GM23338 (cell line): ENCODE data around the gene MC3R. TPM values are rescaled to one million over a fixed set of nuclear protein-coding genes. Genes with fewer than 3 reads are reported as not detected.

Experiments used
- ATAC-seq: fragments of 200-7000 bp; cut with Tn5 transposase; 3 replicates; pipeline ENCODE4 v1.9.1; 2020
- DNase-seq: peaks from one replicate; pipeline ENCODE4 v3.0.0-alpha.2; 2015; ENCODE audit warnings: low spot score
- H2AFZ ChIP-seq: fragments of 200-600 bp; sonication (generic); 2 replicates; pipeline ENCODE4 v1.8.0; 2016; ENCODE audit warnings: antibody characterized with exemption, mild to moderate bottlenecking, moderate library complexity
- H3F3A ChIP-seq: fragments of 200-600 bp; sonication (generic); replicated peaks from 2 replicates; pipeline ENCODE4 v1.8.0; 2017; ENCODE audit warnings: antibody characterized with exemption, mixed run types, low read depth
- H3K27ac ChIP-seq: fragments of 200-600 bp; sonication (generic); 2 replicates; pipeline ENCODE4 v1.6.1; 2016; ENCODE audit warnings: low read depth
- H3K27me3 ChIP-seq: fragments of 200-600 bp; sonication (generic); 2 replicates; pipeline ENCODE4 v1.8.0; 2016; ENCODE audit warnings: mild to moderate bottlenecking, mixed run types, moderate library complexity; ENCODE audit not compliant: insufficient read depth
- H3K36me3 ChIP-seq: fragments of 200-600 bp; sonication (generic); 2 replicates; pipeline ENCODE4 v1.8.0; 2016; ENCODE audit warnings: mild to moderate bottlenecking; ENCODE audit not compliant: insufficient read depth
- H3K4me1 ChIP-seq: fragments of 200-600 bp; sonication (generic); 2 replicates; pipeline ENCODE4 v1.8.0; 2016; ENCODE audit warnings: mild to moderate bottlenecking, moderate library complexity; ENCODE audit not compliant: insufficient read depth
- H3K4me2 ChIP-seq: fragments of 200-600 bp; sonication (generic); 2 replicates; pipeline ENCODE4 v1.7.1; 2017; ENCODE audit warnings: mixed run types
- H3K4me3 ChIP-seq: fragments of 200-600 bp; sonication (generic); 2 replicates; pipeline ENCODE4 v1.6.1; 2016; ENCODE audit warnings: mixed run types
- H3K79me2 ChIP-seq: fragments of 200-600 bp; sonication (generic); replicated peaks from 2 replicates; pipeline ENCODE4 v1.8.0; 2017; ENCODE audit warnings: mild to moderate bottlenecking; ENCODE audit not compliant: insufficient read depth
- H3K9me2 ChIP-seq: fragments of 200-600 bp; sonication (generic); 2 replicates; pipeline ENCODE4 v1.8.0; 2017; ENCODE audit not compliant: insufficient read depth
- H4K20me1 ChIP-seq: fragments of 200-600 bp; sonication (generic); replicated peaks from 2 replicates; pipeline ENCODE4 v1.8.0; 2017; ENCODE audit warnings: mild to moderate bottlenecking; ENCODE audit not compliant: insufficient read depth
- H3K27ac Mint-ChIP-seq: 2 replicates; pipeline ENCODE4 v1.8.0; 2020; ENCODE audit warnings: inconsistent platforms, mild to moderate bottlenecking, moderate library complexity, mixed read lengths
- H3K27me3 Mint-ChIP-seq: 3 replicates; pipeline ENCODE4 v1.8.0; 2022; ENCODE audit warnings: low read depth, mild to moderate bottlenecking, moderate library complexity, mixed read lengths, inconsistent platforms; ENCODE audit not compliant: insufficient read depth, poor library complexity
- H3K36me3 Mint-ChIP-seq: 3 replicates; pipeline ENCODE4 v1.8.0; 2021; ENCODE audit warnings: low read depth, mild to moderate bottlenecking, inconsistent platforms, moderate library complexity, mixed read lengths
- H3K4me1 Mint-ChIP-seq: 3 replicates; pipeline ENCODE4 v1.8.0; 2020; ENCODE audit warnings: mild to moderate bottlenecking, inconsistent platforms, mixed read lengths
- H3K4me3 Mint-ChIP-seq: 3 replicates; pipeline ENCODE4 v1.8.0; 2021; ENCODE audit warnings: moderate library complexity, mild to moderate bottlenecking, inconsistent platforms, mixed read lengths
- H3K9me3 Mint-ChIP-seq: 3 replicates; pipeline ENCODE4 v1.8.0; 2020; ENCODE audit warnings: moderate library complexity, mild to moderate bottlenecking, inconsistent platforms, mixed read lengths
- CREB1 ChIP-seq: fragments of 250-450 bp; sonication (Bioruptor Pico); IDR thresholded peaks from 2 replicates; pipeline ENCODE4 v1.5.0; 2020; ENCODE audit warnings: low read depth, mild to moderate bottlenecking, moderate library complexity
- EZH2 ChIP-seq: fragments of 200-600 bp; sonication (generic); IDR thresholded peaks from one replicate; pipeline ENCODE4 v1.8.0; 2017; ENCODE audit warnings: antibody characterized with exemption, mild to moderate bottlenecking, low read depth; ENCODE audit not compliant: unreplicated experiment
- EZH2phosphoT487 ChIP-seq: fragments of 200-600 bp; sonication (generic); IDR thresholded peaks from one replicate; pipeline ENCODE4 v1.8.1; 2018; ENCODE audit warnings: antibody characterized with exemption; ENCODE audit not compliant: unreplicated experiment
- JUNB ChIP-seq: IDR thresholded peaks from one replicate; pipeline ENCODE4 v1.6.1; 2016; ENCODE audit warnings: antibody characterized with exemption; ENCODE audit not compliant: unreplicated experiment
- NANOG ChIP-seq: IDR thresholded peaks from 2 replicates; pipeline ENCODE4 v1.6.1; 2016; ENCODE audit warnings: antibody characterized with exemption, borderline replicate concordance
- POLR2AphosphoS5 ChIP-seq: IDR thresholded peaks from 2 replicates; pipeline ENCODE4 v1.6.1; 2016; ENCODE audit warnings: antibody characterized with exemption, low read depth
- STAT1 ChIP-seq: IDR thresholded peaks from one replicate; pipeline ENCODE4 v1.6.1; 2016; ENCODE audit warnings: antibody characterized with exemption; ENCODE audit not compliant: unreplicated experiment
- ZNF114 ChIP-seq: fragments of 250-450 bp; sonication (Bioruptor Pico); IDR thresholded peaks from 2 replicates; pipeline ENCODE4 v1.5.0; 2020; ENCODE audit warnings: mild to moderate bottlenecking, moderate library complexity
- ZNF331 ChIP-seq: fragments of 250-450 bp; sonication (Bioruptor Pico); IDR thresholded peaks from 2 replicates; pipeline ENCODE4 v1.5.0; 2020; ENCODE audit warnings: low read depth, mild to moderate bottlenecking, moderate library complexity
- polyA plus RNA-seq: library from polyadenylated mRNA; unstranded; fragments of >200 nt; fragmentation: Nextera tagmentation; extraction: Ambion mirVana; gene quantifications from 2 replicates; pipeline ENCODE4 v1.2.1, GENCODE V29; 2016
- total RNA-seq: library from RNA; depleted of rRNA; stranded (reverse); fragments of >200 nt; shearing (Covaris generic); gene quantifications from 2 replicates; pipeline ENCODE4 v1.2.3, GENCODE V29; 2014
- TF ChIP-seq, protein P1 (sequence below): IDR thresholded peaks from one replicate; pipeline ENCODE4 v1.6.1; 2018; ENCODE audit warnings: antibody characterized with exemption; ENCODE audit not compliant: unreplicated experiment
- TF ChIP-seq, protein P2 (sequence below), 2 experiments: fragments of 200-600 bp in 1 of 2; sonication (generic) in 1 of 2; conservative IDR thresholded peaks; 2 replicates each; pipeline versions ENCODE4 v1.5.1 to v1.6.1; 2016 to 2017; ENCODE audit warnings: antibody characterized with exemption in 2 of 2, low read depth in 2 of 2, mild to moderate bottlenecking in 2 of 2, moderate library complexity in 1 of 2
- TF ChIP-seq, protein P3 (sequence below): fragments of 250-450 bp; sonication (Bioruptor Pico); IDR thresholded peaks from 2 replicates; pipeline ENCODE4 v1.5.0; 2020; ENCODE audit warnings: mild to moderate bottlenecking, moderate library complexity
- TF ChIP-seq, protein P4 (sequence below): IDR thresholded peaks from 2 replicates; pipeline ENCODE4 v1.6.1; 2016; ENCODE audit warnings: antibody characterized with exemption

MC3R gene
- total and polyA plus RNA-seq, 2 experiments from 2014 or later: not detected

DNA sequence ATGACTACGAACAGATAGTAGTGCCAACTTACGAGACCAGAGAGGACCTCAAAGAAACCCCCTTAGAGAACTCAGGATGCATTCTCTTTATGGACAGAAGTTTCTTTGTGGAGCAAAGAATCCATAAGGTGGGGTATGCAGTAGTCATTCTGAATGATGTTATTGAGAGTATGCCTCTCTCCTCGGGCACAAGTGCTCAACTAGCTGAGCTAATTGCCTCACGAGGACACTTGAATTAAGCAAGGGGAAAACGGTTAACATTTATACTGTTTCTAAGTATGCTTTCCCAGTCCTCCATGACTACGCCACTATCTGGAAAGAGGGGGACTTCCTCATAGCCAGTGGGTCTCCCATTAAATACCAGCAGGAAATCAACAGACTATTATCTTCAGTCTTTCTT lies 25.6 kb downstream of the MC3R start:
- Histone ChIP-seq H3K36me3 (peaks cover 6% of the 10 kb centered on the region; the same call in 1 of the 2 replicates), H4K20me1 (no peaks in the 10 kb centered on the region), H3K79me2 (no peaks in the 10 kb centered on the region), H3K9me2 (no peaks in the 10 kb centered on the region), H2AFZ (no peak overlapping the region), H3K4me2 (no peak overlapping the region), H3K4me3 (no peak overlapping the region), H3F3A (no peaks in the 10 kb centered on the region), H3K27ac (no peak overlapping the region), H3K4me1 (no peaks in the 10 kb centered on the region), H3K27me3 (no peaks in the 10 kb centered on the region)
- ATAC-seq: no peak
- H3K9me3 Mint-ChIP-seq: peaks cover 99% of the 10 kb centered on the region
- H3K27me3 Mint-ChIP-seq: peaks cover 4% of the 10 kb centered on the region
- no peaks in the 10 kb centered on the region for H3K4me1 Mint-ChIP-seq
- H3K36me3 Mint-ChIP-seq: peaks cover 28% of the 10 kb centered on the region
- TF ChIP-seq, protein P1, sequence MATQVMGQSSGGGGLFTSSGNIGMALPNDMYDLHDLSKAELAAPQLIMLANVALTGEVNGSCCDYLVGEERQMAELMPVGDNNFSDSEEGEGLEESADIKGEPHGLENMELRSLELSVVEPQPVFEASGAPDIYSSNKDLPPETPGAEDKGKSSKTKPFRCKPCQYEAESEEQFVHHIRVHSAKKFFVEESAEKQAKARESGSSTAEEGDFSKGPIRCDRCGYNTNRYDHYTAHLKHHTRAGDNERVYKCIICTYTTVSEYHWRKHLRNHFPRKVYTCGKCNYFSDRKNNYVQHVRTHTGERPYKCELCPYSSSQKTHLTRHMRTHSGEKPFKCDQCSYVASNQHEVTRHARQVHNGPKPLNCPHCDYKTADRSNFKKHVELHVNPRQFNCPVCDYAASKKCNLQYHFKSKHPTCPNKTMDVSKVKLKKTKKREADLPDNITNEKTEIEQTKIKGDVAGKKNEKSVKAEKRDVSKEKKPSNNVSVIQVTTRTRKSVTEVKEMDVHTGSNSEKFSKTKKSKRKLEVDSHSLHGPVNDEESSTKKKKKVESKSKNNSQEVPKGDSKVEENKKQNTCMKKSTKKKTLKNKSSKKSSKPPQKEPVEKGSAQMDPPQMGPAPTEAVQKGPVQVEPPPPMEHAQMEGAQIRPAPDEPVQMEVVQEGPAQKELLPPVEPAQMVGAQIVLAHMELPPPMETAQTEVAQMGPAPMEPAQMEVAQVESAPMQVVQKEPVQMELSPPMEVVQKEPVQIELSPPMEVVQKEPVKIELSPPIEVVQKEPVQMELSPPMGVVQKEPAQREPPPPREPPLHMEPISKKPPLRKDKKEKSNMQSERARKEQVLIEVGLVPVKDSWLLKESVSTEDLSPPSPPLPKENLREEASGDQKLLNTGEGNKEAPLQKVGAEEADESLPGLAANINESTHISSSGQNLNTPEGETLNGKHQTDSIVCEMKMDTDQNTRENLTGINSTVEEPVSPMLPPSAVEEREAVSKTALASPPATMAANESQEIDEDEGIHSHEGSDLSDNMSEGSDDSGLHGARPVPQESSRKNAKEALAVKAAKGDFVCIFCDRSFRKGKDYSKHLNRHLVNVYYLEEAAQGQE: no peak
- TF ChIP-seq, protein P2, sequence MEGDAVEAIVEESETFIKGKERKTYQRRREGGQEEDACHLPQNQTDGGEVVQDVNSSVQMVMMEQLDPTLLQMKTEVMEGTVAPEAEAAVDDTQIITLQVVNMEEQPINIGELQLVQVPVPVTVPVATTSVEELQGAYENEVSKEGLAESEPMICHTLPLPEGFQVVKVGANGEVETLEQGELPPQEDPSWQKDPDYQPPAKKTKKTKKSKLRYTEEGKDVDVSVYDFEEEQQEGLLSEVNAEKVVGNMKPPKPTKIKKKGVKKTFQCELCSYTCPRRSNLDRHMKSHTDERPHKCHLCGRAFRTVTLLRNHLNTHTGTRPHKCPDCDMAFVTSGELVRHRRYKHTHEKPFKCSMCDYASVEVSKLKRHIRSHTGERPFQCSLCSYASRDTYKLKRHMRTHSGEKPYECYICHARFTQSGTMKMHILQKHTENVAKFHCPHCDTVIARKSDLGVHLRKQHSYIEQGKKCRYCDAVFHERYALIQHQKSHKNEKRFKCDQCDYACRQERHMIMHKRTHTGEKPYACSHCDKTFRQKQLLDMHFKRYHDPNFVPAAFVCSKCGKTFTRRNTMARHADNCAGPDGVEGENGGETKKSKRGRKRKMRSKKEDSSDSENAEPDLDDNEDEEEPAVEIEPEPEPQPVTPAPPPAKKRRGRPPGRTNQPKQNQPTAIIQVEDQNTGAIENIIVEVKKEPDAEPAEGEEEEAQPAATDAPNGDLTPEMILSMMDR (conservative IDR thresholded peaks at IDR 0.05; ENCODE audit: low read depth in 2 of 2): no peak
- TF ChIP-seq JUNB: no peak
- TF ChIP-seq, protein P3, sequence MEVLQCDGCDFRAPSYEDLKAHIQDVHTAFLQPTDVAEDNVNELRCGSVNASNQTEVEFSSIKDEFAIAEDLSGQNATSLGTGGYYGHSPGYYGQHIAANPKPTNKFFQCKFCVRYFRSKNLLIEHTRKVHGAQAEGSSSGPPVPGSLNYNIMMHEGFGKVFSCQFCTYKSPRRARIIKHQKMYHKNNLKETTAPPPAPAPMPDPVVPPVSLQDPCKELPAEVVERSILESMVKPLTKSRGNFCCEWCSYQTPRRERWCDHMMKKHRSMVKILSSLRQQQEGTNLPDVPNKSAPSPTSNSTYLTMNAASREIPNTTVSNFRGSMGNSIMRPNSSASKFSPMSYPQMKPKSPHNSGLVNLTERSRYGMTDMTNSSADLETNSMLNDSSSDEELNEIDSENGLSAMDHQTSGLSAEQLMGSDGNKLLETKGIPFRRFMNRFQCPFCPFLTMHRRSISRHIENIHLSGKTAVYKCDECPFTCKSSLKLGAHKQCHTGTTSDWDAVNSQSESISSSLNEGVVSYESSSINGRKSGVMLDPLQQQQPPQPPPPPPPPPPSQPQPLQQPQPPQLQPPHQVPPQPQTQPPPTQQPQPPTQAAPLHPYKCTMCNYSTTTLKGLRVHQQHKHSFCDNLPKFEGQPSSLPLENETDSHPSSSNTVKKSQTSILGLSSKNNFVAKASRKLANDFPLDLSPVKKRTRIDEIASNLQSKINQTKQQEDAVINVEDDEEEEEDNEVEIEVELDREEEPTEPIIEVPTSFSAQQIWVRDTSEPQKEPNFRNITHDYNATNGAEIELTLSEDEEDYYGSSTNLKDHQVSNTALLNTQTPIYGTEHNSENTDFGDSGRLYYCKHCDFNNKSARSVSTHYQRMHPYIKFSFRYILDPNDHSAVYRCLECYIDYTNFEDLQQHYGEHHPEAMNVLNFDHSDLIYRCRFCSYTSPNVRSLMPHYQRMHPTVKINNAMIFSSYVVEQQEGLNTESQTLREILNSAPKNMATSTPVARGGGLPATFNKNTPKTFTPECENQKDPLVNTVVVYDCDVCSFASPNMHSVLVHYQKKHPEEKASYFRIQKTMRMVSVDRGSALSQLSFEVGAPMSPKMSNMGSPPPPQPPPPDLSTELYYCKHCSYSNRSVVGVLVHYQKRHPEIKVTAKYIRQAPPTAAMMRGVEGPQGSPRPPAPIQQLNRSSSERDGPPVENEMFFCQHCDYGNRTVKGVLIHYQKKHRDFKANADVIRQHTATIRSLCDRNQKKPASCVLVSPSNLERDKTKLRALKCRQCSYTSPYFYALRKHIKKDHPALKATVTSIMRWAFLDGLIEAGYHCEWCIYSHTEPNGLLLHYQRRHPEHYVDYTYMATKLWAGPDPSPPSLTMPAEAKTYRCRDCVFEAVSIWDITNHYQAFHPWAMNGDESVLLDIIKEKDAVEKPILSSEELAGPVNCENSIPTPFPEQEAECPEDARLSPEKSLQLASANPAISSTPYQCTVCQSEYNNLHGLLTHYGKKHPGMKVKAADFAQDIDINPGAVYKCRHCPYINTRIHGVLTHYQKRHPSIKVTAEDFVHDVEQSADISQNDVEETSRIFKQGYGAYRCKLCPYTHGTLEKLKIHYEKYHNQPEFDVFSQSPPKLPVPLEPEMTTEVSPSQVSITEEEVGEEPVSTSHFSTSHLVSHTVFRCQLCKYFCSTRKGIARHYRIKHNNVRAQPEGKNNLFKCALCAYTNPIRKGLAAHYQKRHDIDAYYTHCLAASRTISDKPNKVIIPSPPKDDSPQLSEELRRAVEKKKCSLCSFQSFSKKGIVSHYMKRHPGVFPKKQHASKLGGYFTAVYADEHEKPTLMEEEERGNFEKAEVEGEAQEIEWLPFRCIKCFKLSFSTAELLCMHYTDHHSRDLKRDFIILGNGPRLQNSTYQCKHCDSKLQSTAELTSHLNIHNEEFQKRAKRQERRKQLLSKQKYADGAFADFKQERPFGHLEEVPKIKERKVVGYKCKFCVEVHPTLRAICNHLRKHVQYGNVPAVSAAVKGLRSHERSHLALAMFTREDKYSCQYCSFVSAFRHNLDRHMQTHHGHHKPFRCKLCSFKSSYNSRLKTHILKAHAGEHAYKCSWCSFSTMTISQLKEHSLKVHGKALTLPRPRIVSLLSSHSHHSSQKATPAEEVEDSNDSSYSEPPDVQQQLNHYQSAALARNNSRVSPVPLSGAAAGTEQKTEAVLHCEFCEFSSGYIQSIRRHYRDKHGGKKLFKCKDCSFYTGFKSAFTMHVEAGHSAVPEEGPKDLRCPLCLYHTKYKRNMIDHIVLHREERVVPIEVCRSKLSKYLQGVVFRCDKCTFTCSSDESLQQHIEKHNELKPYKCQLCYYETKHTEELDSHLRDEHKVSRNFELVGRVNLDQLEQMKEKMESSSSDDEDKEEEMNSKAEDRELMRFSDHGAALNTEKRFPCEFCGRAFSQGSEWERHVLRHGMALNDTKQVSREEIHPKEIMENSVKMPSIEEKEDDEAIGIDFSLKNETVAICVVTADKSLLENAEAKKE (CRISPR knock-in tag): no peak
- TF ChIP-seq ZNF114: no peak
- no peak for TF ChIP-seq EZH2phosphoT487
- TF ChIP-seq EZH2: no peak
- TF ChIP-seq, protein P4, sequence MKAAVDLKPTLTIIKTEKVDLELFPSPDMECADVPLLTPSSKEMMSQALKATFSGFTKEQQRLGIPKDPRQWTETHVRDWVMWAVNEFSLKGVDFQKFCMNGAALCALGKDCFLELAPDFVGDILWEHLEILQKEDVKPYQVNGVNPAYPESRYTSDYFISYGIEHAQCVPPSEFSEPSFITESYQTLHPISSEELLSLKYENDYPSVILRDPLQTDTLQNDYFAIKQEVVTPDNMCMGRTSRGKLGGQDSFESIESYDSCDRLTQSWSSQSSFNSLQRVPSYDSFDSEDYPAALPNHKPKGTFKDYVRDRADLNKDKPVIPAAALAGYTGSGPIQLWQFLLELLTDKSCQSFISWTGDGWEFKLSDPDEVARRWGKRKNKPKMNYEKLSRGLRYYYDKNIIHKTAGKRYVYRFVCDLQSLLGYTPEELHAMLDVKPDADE: no peak
- no peak for TF ChIP-seq STAT1
- no peak for TF ChIP-seq CREB1 (CRISPR knock-in tag)
- no peak for TF ChIP-seq ZNF331 (CRISPR knock-in tag)
- no peak for TF ChIP-seq NANOG
- TF ChIP-seq POLR2AphosphoS5: no peak
- no peak for DNase-seq
- no peak overlapping the region for H3K27ac Mint-ChIP-seq
- no peak overlapping the region for H3K4me3 Mint-ChIP-seq
